ENCODE results near the gene WDR7.

WDR7 gene

GRCh38 chr18:56787390-56787789 lies 136.2 kb downstream of the WDR7 start:
- no peak overlapping the region for H3K4me3 ChIP-seq (ENCODE audit: insufficient read depth in 1 of 2, low read depth in 1 of 2, low read length in 2 of 2)
- no peak overlapping the region for H3K27ac ChIP-seq (ENCODE audit: low read length, poor library complexity, severe bottlenecking)
- no peak overlapping the region for H2BK5ac ChIP-seq (ENCODE audit: low read depth, low read length, poor library complexity, severe bottlenecking)
- no peak overlapping the region for H3K4ac ChIP-seq (ENCODE audit: low read depth in 1 of 2, low read length in 2 of 2)
- H3K4me2 ChIP-seq (ENCODE audit: low read length, poor library complexity, severe bottlenecking), result no peak overlapping the region
- no peaks in the 10 kb centered on the region for H3K4me1 ChIP-seq (ENCODE audit: control insufficient read depth, insufficient read depth, low read depth, low read length)
- no peak overlapping the region for H2BK15ac ChIP-seq (ENCODE audit: low read depth, poor library complexity, severe bottlenecking)
- no peak overlapping the region for H2AK5ac ChIP-seq (ENCODE audit: low read length, severe bottlenecking)
- no peak for DNase-seq
- peaks cover 0 to 12% of the 10 kb centered on the region in 2 experiments for H3K36me3 ChIP-seq (ENCODE audit: control insufficient read depth in 1 of 2, insufficient read depth in 2 of 2, low read depth in 1 of 2, low read length in 2 of 2)
- no peaks in the 10 kb centered on the region for H3K27me3 ChIP-seq (ENCODE audit: control insufficient read depth in 1 of 2, insufficient read depth in 1 of 2, low read length in 2 of 2)
- no peak overlapping the region for H4K8ac ChIP-seq (ENCODE audit: low read length)
- H3K9ac ChIP-seq (ENCODE audit: low read length), result no peak overlapping the region
- H3K9me3 ChIP-seq (ENCODE audit: control insufficient read depth, low read length), result no peaks in the 10 kb centered on the region
- H2BK12ac ChIP-seq (ENCODE audit: low read length in 2 of 2), result no peak overlapping the region
- H2AFZ ChIP-seq (ENCODE audit: low read depth, low read length), result no peak overlapping the region
- no peak overlapping the region for H3K14ac ChIP-seq (ENCODE audit: low read length in 2 of 2)
- no peak overlapping the region for H2BK120ac ChIP-seq (ENCODE audit: low read depth, low read length)
- 98% methylated on average over 3 of the region's 5 CpGs for WGBS
- H3K79me1 ChIP-seq (replicated peaks; ENCODE audit: low read length, poor library complexity, severe bottlenecking), result no peaks in the 10 kb centered on the region
- H4K91ac ChIP-seq (ENCODE audit: low read length), result no peak overlapping the region
- H3K23ac ChIP-seq (ENCODE audit: low read length in 2 of 2), result no peak overlapping the region
- no peak overlapping the region for H3K18ac ChIP-seq (ENCODE audit: low read depth in 1 of 2, low read length in 2 of 2)

- Histone ChIP-seq H3K9ac (ENCODE audit: low read length) (no peak overlapping the region), H2AFZ (ENCODE audit: low read depth, low read length) (no peak overlapping the region), H3K4me3 (ENCODE audit: insufficient read depth in 1 of 2, low read depth in 1 of 2, low read length in 2 of 2) (no peak overlapping the region), H3K79me1 (replicated peaks; ENCODE audit: low read length, poor library complexity, severe bottlenecking) (no peaks in the 10 kb centered on the region), H2BK5ac (ENCODE audit: low read depth, low read length, poor library complexity, severe bottlenecking) (no peak overlapping the region), H2AK5ac (ENCODE audit: low read length, severe bottlenecking) (no peak overlapping the region), H2BK12ac (ENCODE audit: low read length in 2 of 2) (no peak overlapping the region), H2BK120ac (ENCODE audit: low read depth, low read length) (no peak overlapping the region), H3K9me3 (ENCODE audit: control insufficient read depth, low read length) (no peaks in the 10 kb centered on the region), H3K27ac (ENCODE audit: low read length, poor library complexity, severe bottlenecking) (no peak overlapping the region), H3K14ac (ENCODE audit: low read length in 2 of 2) (no peak overlapping the region), H3K23ac (ENCODE audit: low read length in 2 of 2) (no peak overlapping the region), H4K91ac (ENCODE audit: low read length) (no peak overlapping the region), H2BK15ac (ENCODE audit: low read depth, poor library complexity, severe bottlenecking) (no peak overlapping the region), H3K27me3 (ENCODE audit: control insufficient read depth in 1 of 2, insufficient read depth in 1 of 2, low read length in 2 of 2) (no peaks in the 10 kb centered on the region), H3K4ac (ENCODE audit: low read depth in 1 of 2, low read length in 2 of 2) (no peak overlapping the region), H3K36me3 (ENCODE audit: control insufficient read depth in 1 of 2, insufficient read depth in 2 of 2, low read depth in 1 of 2, low read length in 2 of 2) (peaks cover 0 to 10% of the 10 kb centered on the region in 2 experiments), H3K18ac (ENCODE audit: low read depth in 1 of 2, low read length in 2 of 2) (no peak overlapping the region), H3K4me1 (ENCODE audit: control insufficient read depth, insufficient read depth, low read depth, low read length) (no peaks in the 10 kb centered on the region), H3K4me2 (ENCODE audit: low read length, poor library complexity, severe bottlenecking) (no peak overlapping the region), H4K8ac (ENCODE audit: low read length) (no peak overlapping the region)
- 93% methylated on average over 4 of the region's 9 CpGs for WGBS
- DNase-seq, result peak; percentile 23
Observed at GRCh38 chr18:56789004-56789888, 138.1 kb downstream of the WDR7 start.

GRCh38 chr18:56789889-56790180 lies 138.7 kb downstream of the WDR7 start:
- no peak overlapping the region for H3K4ac ChIP-seq (ENCODE audit: low read depth in 1 of 2, low read length in 2 of 2)
- H3K23ac ChIP-seq (ENCODE audit: low read length in 2 of 2), result no peak overlapping the region
- no peak overlapping the region for H2BK120ac ChIP-seq (ENCODE audit: low read depth, low read length)
- WGBS, result no CpG with 5 or more reads among the region's 3 CpGs
- no peak overlapping the region for H3K4me3 ChIP-seq (ENCODE audit: insufficient read depth in 1 of 2, low read depth in 1 of 2, low read length in 2 of 2)
- no peak overlapping the region for H4K91ac ChIP-seq (ENCODE audit: low read length)
- H3K9me3 ChIP-seq (ENCODE audit: control insufficient read depth, low read length), result no peaks in the 10 kb centered on the region
- H3K27me3 ChIP-seq (ENCODE audit: control insufficient read depth in 1 of 2, insufficient read depth in 1 of 2, low read length in 2 of 2), result no peaks in the 10 kb centered on the region
- no peak overlapping the region for H2BK12ac ChIP-seq (ENCODE audit: low read length in 2 of 2)
- H3K79me1 ChIP-seq (replicated peaks; ENCODE audit: low read length, poor library complexity, severe bottlenecking), result no peaks in the 10 kb centered on the region
- no peak overlapping the region for H4K8ac ChIP-seq (ENCODE audit: low read length)
- peaks cover 0 to 6% of the 10 kb centered on the region in 2 experiments for H3K36me3 ChIP-seq (ENCODE audit: control insufficient read depth in 1 of 2, insufficient read depth in 2 of 2, low read depth in 1 of 2, low read length in 2 of 2)
- H2BK15ac ChIP-seq (ENCODE audit: low read depth, poor library complexity, severe bottlenecking), result no peak overlapping the region
- H3K9ac ChIP-seq (ENCODE audit: low read length), result no peak overlapping the region
- H3K4me2 ChIP-seq (ENCODE audit: low read length, poor library complexity, severe bottlenecking), result no peak overlapping the region
- H3K18ac ChIP-seq (ENCODE audit: low read depth in 1 of 2, low read length in 2 of 2), result no peak overlapping the region
- H2AFZ ChIP-seq (ENCODE audit: low read depth, low read length), result no peak overlapping the region
- DNase-seq, result no peak
- no peak overlapping the region for H2AK5ac ChIP-seq (ENCODE audit: low read length, severe bottlenecking)
- no peak overlapping the region for H3K27ac ChIP-seq (ENCODE audit: low read length, poor library complexity, severe bottlenecking)
- H3K4me1 ChIP-seq (ENCODE audit: control insufficient read depth, insufficient read depth, low read depth, low read length), result no peaks in the 10 kb centered on the region
- no peak overlapping the region for H2BK5ac ChIP-seq (ENCODE audit: low read depth, low read length, poor library complexity, severe bottlenecking)
- no peak overlapping the region for H3K14ac ChIP-seq (ENCODE audit: low read length in 2 of 2)

- H3K9me3 ChIP-seq (ENCODE audit: control insufficient read depth, low read length), result no peaks in the 10 kb centered on the region
Observed at GRCh38 chr18:56795381-56795780, 144.2 kb downstream of the WDR7 start.

More at GRCh38 chr18:56795381-56795780, 144.2 kb downstream of the WDR7 start:
- WGBS, result 82% methylated on average over 1 of the region's 1 CpG
- no peak overlapping the region for H2BK120ac ChIP-seq (ENCODE audit: low read depth, low read length)
- peak overlapping the region in 1 of 2 experiments; percentile 52 for H3K4me3 ChIP-seq (ENCODE audit: insufficient read depth in 1 of 2, low read depth in 1 of 2, low read length in 2 of 2)
- no peak overlapping the region for H3K27ac ChIP-seq (ENCODE audit: low read length, poor library complexity, severe bottlenecking)
- no peak overlapping the region for H3K9ac ChIP-seq (ENCODE audit: low read length)
- H3K36me3 ChIP-seq (ENCODE audit: control insufficient read depth in 1 of 2, insufficient read depth in 2 of 2, low read depth in 1 of 2, low read length in 2 of 2), result peaks cover 0 to 3% of the 10 kb centered on the region in 2 experiments
- H3K23ac ChIP-seq (ENCODE audit: low read length in 2 of 2), result no peak overlapping the region
- no peaks in the 10 kb centered on the region for H3K79me1 ChIP-seq (replicated peaks; ENCODE audit: low read length, poor library complexity, severe bottlenecking)
- H3K4me1 ChIP-seq (ENCODE audit: control insufficient read depth, insufficient read depth, low read depth, low read length), result no peaks in the 10 kb centered on the region
- no peak overlapping the region for H4K8ac ChIP-seq (ENCODE audit: low read length)
- no peak overlapping the region for H2AFZ ChIP-seq (ENCODE audit: low read depth, low read length)
- H3K27me3 ChIP-seq (ENCODE audit: control insufficient read depth in 1 of 2, insufficient read depth in 1 of 2, low read length in 2 of 2), result no peaks in the 10 kb centered on the region
- no peak overlapping the region for H3K4me2 ChIP-seq (ENCODE audit: low read length, poor library complexity, severe bottlenecking)
- H3K14ac ChIP-seq (ENCODE audit: low read length in 2 of 2), result no peak overlapping the region
- no peak overlapping the region for H2AK5ac ChIP-seq (ENCODE audit: low read length, severe bottlenecking)
- H3K18ac ChIP-seq (ENCODE audit: low read depth in 1 of 2, low read length in 2 of 2), result no peak overlapping the region
- no peak overlapping the region for H3K4ac ChIP-seq (ENCODE audit: low read depth in 1 of 2, low read length in 2 of 2)
- no peak overlapping the region for H4K91ac ChIP-seq (ENCODE audit: low read length)
- DNase-seq, result no peak
- H2BK15ac ChIP-seq (ENCODE audit: low read depth, poor library complexity, severe bottlenecking), result no peak overlapping the region
- no peak overlapping the region for H2BK12ac ChIP-seq (ENCODE audit: low read length in 2 of 2)
- no peak overlapping the region for H2BK5ac ChIP-seq (ENCODE audit: low read depth, low read length, poor library complexity, severe bottlenecking)

All from mesenchymal stem cell (in vitro differentiated cells and primary cell).